Activated T-cell treated with anti-CD3 and anti-CD28 coated beads, Interleukin-2, amount 50 U/mL, for 4 hours (primary cell): ENCODE measurements around the gene KCNQ4. TPM values are rescaled to one million over a fixed set of nuclear protein-coding genes. Genes with fewer than 3 reads are reported as not detected.

Experiments
- ATAC-seq, 2 donors: fragments of 200-7000 bp; cut with Tn5 transposase; one replicate each; pipeline ENCODE4 v1.10.0; 2021
- DNase-seq: peaks from one replicate; pipeline ENCODE4 v3.0.0-alpha.2; 2020
- H3K27me3 Mint-ChIP-seq: one replicate; pipeline ENCODE4 v1.8.0; 2021; ENCODE audit warnings: low read depth, mixed read lengths
- H3K36me3 Mint-ChIP-seq: one replicate; pipeline ENCODE4 v1.8.0; 2022; ENCODE audit warnings: mixed read lengths; ENCODE audit not compliant: insufficient read depth
- H3K4me1 Mint-ChIP-seq: one replicate; pipeline ENCODE4 v1.8.0; 2021; ENCODE audit warnings: low read depth, mixed read lengths
- H3K4me3 Mint-ChIP-seq: one replicate; pipeline ENCODE4 v1.8.0; 2021; ENCODE audit warnings: mild to moderate bottlenecking, moderate library complexity, mixed read lengths
- H3K9me3 Mint-ChIP-seq: one replicate; pipeline ENCODE4 v1.8.0; 2021; ENCODE audit warnings: mixed read lengths
- total RNA-seq, 3 donors: library from RNA; stranded (reverse); gene quantifications; one replicate each; pipeline ENCODE4 v1.2.1, GENCODE V29; 2021

Gene KCNQ4
- total RNA-seq, 3 donors from 2014 or later: 0.24 to 0.56 (median 0.24) TPM

GRCh38 chr1:40763742-40764532 lies 19.6 kb upstream of the KCNQ4 start:
- Mint-ChIP-seq H3K9me3 (no peaks in the 10 kb centered on the region), H3K4me3 (no peak overlapping the region), H3K27me3 (no peaks in the 10 kb centered on the region), H3K4me1 (peaks cover 22% of the 10 kb centered on the region), H3K36me3 (peaks cover 28% of the 10 kb centered on the region)
- no peak for DNase-seq
- peak; percentile 50 to 71 for ATAC-seq

DNA sequence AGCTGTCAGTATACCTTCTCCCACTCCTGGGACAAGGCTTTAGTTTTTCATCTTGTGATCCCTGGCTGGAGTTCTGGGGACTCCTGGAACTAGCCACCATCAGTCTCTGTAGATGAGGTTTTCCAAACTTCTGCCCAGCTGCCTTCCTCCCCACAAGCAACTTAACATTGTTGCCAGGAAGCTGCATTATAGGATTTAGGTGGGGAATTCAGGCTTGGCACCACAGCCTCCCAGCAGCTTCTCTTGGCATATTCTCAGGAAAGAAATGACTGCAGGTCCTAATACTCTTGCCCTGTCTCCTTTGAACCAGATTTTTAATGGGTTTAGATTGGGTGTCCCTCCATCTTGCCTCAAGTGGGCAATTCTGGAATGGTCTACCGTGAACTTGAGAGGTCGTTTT lies 18.6 kb upstream of the KCNQ4 start:
- DNase-seq (no peak), ATAC-seq (no peak)
- no peak overlapping the region for H3K4me3 Mint-ChIP-seq
- peaks cover 22% of the 10 kb centered on the region for H3K4me1 Mint-ChIP-seq
- H3K9me3 Mint-ChIP-seq: no peaks in the 10 kb centered on the region
- peaks cover 24% of the 10 kb centered on the region for H3K36me3 Mint-ChIP-seq
- no peaks in the 10 kb centered on the region for H3K27me3 Mint-ChIP-seq

DNA sequence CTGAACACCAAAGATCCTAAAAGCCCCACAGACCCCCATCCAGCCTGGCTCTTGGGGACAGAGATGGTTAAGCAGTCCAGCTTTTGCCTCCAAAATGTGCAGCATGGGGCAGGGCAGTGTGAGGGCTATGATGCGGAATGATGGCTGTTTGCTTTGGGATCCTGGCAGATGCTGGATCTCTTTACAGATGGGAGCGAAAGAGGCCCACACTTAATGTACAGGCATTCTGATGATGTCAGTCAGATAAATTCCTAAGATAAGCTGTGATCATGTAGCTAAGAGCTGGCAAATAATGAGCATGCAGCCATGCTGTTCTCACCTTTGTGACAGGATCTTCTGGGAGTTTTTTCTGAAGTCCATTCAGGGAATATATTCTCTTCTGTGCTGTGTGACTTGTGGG lies 17.6 kb upstream of the KCNQ4 start:
- H3K4me1 Mint-ChIP-seq: peaks cover 22% of the 10 kb centered on the region
- H3K27me3 Mint-ChIP-seq: no peaks in the 10 kb centered on the region
- no peak for DNase-seq
- no peak for ATAC-seq
- no peaks in the 10 kb centered on the region for H3K9me3 Mint-ChIP-seq
- H3K36me3 Mint-ChIP-seq: peaks cover 24% of the 10 kb centered on the region
- no peak overlapping the region for H3K4me3 Mint-ChIP-seq

DNA sequence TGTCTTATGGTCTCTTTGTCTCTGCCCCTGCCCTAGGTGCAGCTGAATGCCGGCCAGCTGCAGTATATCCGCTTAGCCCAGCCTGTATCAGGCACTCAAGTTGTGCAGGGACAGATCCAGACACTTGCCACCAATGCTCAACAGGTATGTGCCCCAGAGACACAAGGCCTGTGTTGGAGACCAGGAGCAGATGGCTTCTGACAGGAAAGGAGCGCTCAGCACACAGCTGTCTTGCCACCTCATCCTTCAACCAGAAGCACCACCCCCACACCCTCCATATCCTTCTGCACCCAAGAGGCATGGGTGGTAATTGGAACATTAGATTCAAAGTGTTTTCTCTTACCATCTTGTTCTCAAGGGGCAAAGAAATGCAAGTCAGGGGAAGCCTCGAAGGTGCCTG lies 17.0 kb upstream of the KCNQ4 start:
- Mint-ChIP-seq H3K4me3 (no peak overlapping the region), H3K36me3 (peaks cover 28% of the 10 kb centered on the region), H3K9me3 (no peaks in the 10 kb centered on the region), H3K4me1 (peaks cover 21% of the 10 kb centered on the region), H3K27me3 (no peaks in the 10 kb centered on the region)
- ATAC-seq (no peak), DNase-seq (no peak)

DNA sequence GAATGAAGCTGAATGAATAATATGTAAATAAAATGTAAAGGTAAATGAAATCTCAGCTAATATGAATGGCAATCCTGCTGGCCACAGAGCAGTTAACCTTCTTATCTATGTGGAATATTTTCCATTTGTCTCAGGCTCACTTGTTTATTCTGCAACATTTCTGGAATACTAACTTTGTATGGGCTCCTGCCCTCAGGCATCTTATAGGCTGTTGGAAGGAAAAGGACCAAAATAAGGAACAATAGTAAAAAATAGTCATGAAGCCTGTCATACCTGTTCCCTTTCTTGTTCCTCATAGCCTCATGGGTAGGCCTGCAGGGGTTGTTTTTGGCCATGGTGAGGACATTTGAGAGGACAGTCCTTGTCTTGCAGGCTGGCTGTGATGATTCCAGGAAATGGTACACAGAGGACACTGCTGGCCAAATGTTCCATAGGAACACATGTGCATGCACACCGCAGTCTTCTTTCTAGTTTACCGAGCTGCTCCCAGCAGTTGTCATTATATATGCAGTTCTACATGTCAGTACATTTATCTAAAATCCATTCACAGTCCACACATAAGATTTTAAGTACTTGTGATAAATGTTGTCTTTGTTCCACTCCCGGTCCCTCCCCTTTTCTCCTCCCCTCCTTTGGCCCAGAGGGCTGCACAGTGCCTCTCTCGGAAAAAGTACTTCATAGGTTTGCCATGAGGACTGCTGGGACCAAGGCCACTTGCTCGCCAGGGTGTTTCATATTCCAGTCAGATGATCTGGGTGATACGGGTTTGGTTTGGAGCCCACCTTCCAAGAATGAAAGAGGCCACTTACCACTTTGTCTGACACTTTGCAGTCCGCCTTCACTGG lies 15.2 kb upstream of the KCNQ4 start:
- Mint-ChIP-seq H3K27me3 (no peaks in the 10 kb centered on the region), H3K36me3 (peaks cover 24% of the 10 kb centered on the region), H3K4me3 (no peak overlapping the region), H3K9me3 (no peaks in the 10 kb centered on the region), H3K4me1 (peaks cover 13% of the 10 kb centered on the region)
- DNase-seq (no peak), ATAC-seq (no peak)

DNA sequence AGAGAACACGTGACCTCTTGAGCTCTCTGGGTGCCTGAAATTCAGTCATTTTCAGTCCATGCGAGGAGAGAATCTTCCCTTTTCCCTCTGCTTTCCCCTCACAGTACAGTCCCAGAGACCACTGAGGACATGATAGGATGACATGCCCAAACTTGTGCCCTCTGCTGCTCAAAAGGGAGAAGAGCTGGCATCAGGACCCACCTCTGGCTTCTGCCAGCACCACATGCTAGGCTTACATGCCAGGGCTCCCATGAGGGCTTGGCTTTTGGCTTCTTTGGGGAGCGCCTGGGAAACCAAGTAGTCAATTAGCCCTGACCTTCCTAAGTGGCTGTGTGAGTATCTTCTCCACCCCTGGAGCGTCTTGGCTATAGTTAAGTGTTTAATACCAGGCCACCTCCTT lies 13.8 kb upstream of the KCNQ4 start:
- Mint-ChIP-seq H3K9me3 (no peaks in the 10 kb centered on the region), H3K36me3 (peaks cover 22% of the 10 kb centered on the region), H3K4me1 (no peaks in the 10 kb centered on the region), H3K27me3 (no peaks in the 10 kb centered on the region), H3K4me3 (no peak overlapping the region)
- ATAC-seq: peak in 1 of 2 donors; percentile 25
- no peak for DNase-seq

GRCh38 chr1:40770296-40771070 lies 13.1 kb upstream of the KCNQ4 start:
- no peaks in the 10 kb centered on the region for H3K27me3 Mint-ChIP-seq
- H3K4me1 Mint-ChIP-seq: no peaks in the 10 kb centered on the region
- peaks cover 22% of the 10 kb centered on the region for H3K36me3 Mint-ChIP-seq
- ATAC-seq: no peak
- DNase-seq: no peak
- no peak overlapping the region for H3K4me3 Mint-ChIP-seq
- H3K9me3 Mint-ChIP-seq: no peaks in the 10 kb centered on the region

DNA sequence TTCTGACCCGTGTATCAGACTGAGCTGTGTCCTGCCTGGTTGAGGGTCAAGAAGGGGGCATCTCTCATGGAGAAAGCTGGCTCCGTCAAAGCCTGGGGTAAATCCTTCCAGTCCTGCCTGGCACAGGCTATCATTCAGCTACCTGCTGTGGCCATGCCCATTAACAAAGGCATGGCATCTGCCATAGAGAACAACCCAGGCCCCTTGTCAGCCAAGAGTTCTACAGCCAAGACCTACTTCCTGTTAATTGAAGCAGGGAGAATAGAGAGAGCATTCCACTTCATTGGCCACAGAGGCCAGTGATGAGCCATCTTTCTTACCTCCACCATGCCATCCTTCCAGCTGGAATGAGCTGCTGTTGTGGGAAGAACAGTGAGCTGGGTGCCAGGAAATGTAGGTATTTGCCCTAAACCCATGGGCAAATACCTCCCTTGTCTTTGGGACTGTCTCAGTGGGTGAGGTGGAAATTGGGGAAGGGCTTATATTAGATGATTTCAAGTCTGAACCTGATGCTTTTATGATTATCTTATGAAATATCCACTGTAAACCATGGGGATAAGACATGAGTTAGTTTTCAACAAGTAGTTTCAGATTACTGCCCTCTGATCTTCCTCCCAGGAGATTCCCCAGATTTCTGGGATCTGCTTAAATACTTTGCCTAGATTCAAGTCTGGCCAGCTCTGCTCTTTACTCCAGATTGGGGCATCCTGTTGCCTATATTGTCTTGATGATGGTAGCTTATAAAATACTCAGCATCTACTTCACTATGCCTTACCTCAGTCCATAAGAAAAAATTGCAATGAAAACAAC lies 11.2 kb upstream of the KCNQ4 start:
- no peak for DNase-seq
- H3K27me3 Mint-ChIP-seq: no peaks in the 10 kb centered on the region
- no peak for ATAC-seq
- H3K9me3 Mint-ChIP-seq: peaks cover 11% of the 10 kb centered on the region
- H3K4me3 Mint-ChIP-seq: no peak overlapping the region
- H3K36me3 Mint-ChIP-seq: peaks cover 26% of the 10 kb centered on the region
- H3K4me1 Mint-ChIP-seq: no peaks in the 10 kb centered on the region

DNA sequence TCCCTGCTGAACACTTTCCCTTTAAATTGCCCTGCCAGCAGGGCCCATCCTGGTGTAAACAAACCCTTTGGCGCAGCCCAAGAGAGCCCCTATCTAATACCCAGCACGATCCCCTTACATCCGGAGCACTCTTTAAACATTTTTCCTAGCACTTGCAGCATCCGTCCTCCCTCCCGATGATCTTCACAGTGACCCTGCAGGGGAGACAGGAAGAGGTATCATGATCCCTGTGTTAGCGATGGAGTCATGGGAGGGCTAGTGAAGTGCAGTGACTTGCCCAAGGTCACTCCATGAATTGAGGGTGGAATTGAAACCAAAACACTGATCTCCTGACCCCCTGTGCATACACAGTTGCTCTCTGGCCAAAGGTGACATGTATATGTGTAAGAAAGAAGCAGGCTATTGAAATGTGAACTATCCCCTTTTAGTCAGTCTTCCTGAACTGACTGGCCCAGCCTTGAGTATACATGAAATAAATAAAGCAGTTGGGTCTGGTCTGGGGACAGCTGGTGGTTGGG lies 9.8 kb upstream of the KCNQ4 start:
- ATAC-seq (no peak), DNase-seq (no peak)
- H3K36me3 Mint-ChIP-seq: peaks cover 29% of the 10 kb centered on the region
- no peak overlapping the region for H3K4me3 Mint-ChIP-seq
- peaks cover 12% of the 10 kb centered on the region for H3K9me3 Mint-ChIP-seq
- H3K27me3 Mint-ChIP-seq: no peaks in the 10 kb centered on the region
- no peaks in the 10 kb centered on the region for H3K4me1 Mint-ChIP-seq

- Mint-ChIP-seq H3K9me3 (peaks cover 12% of the 10 kb centered on the region), H3K27me3 (no peaks in the 10 kb centered on the region), H3K36me3 (peaks cover 29% of the 10 kb centered on the region), H3K4me3 (no peak overlapping the region), H3K4me1 (no peaks in the 10 kb centered on the region)
- ATAC-seq: peak; percentile 41 to 69
- DNase-seq: peak; percentile 65
These were observed 9.2 kb upstream of the KCNQ4 start for GRCh38 chr1:40774266-40774998.

DNA sequence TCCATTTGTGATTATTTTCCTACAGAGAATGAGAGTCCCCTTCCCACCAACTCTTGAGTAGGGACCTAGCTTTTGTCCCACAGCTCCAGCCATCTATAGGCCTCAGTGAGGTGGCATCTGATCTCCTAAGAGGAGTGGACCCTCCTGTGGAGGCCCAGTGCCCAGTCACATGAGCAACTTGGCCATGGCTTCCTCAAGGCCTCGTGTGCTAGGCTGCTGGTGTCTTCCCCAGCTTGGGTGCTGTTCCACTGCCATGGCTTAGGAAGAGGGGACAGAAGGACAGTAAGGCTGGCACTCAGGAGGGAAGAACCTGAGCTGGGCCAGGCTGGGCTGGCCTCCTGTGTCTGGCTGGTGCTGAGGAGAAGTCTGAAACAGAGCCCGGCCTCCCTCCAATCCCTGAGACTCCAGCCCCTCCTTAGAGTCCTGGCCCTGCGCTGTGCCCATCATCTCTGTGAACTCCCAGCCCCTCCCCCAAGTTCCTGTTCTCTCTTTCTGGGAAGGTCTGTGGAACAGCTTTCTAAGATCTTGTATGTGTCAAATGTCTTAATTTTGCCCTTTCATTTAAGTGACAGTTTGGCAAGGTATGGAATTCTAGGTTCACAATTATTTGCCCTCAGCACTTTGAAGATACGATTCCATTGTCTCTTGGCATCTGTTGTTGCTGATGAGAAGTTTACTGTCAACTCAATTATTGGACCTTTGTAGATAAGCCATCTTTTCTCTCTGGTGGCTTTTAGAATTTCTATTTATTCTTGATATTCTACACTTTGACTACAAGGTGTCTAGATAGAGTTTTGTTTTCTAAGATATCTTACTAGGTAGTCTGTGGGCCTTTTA lies 7.1 kb upstream of the KCNQ4 start:
- no peak for DNase-seq
- Mint-ChIP-seq H3K9me3 (peaks cover 12% of the 10 kb centered on the region), H3K27me3 (peaks cover 3% of the 10 kb centered on the region), H3K36me3 (peaks cover 22% of the 10 kb centered on the region), H3K4me1 (no peaks in the 10 kb centered on the region), H3K4me3 (no peak overlapping the region)
- no peak for ATAC-seq

DNA sequence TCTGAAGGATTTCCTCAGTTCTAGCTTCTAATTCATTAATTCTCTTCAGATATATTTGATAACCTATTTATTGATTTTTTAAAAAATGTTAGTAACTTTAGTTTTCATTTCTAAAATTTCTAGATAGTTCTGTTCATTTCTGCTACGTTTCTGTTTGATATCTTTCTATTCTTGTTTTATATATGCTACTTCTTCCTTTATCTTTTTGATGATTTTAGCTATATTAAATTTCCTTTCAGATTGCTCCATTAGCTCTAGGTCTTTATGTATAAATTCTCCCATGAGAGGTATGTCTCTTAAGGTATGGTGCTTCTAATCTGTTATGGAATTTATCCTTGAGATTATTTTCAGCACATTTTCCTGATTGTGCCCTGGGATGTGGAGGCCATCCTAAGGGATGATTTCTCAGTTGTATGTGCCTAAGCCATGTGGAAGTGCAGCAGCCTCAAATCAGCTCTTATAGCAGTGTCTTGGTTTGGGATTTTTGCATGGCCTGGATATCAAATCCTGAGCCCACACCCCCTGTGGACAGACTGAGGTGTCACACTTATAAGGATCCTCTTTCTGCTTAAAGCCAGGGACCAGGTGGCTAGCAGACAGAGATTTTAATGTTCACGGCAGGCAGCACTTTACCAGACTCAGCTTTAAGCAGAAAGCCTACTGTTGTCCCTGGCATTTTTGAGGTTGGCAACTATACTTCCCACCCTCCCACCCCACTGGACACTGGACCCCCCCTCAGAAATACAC lies 6.2 kb upstream of the KCNQ4 start:
- H3K27me3 Mint-ChIP-seq: peaks cover 10% of the 10 kb centered on the region
- DNase-seq: no peak
- no peak overlapping the region for H3K4me3 Mint-ChIP-seq
- peaks cover 12% of the 10 kb centered on the region for H3K9me3 Mint-ChIP-seq
- no peak for ATAC-seq
- H3K36me3 Mint-ChIP-seq: peaks cover 20% of the 10 kb centered on the region
- no peaks in the 10 kb centered on the region for H3K4me1 Mint-ChIP-seq
